D341Med (cell line): Measurements from ENCODE around the gene KRTAP10-10.
"Not testable (repeated sequence)": the region's sequence is repeated elsewhere in the genome, so short reads cannot be mapped to it uniquely, and the experiment has no call there.

Source experiments
- DNase-seq: peaks from one replicate; pipeline ENCODE4 v3.0.0; 2012; ENCODE audit warnings: low spot score

KRTAP10-10 gene

GRCh38 chr21:44626262-44626661 is 10.9 kb upstream of the KRTAP10-10 start:
- DNase-seq = no peak

- no peak for DNase-seq
Observed at GRCh38 chr21:44626673-44627143, 10.4 kb upstream of the KRTAP10-10 start, which contains the start of gene KRTAP10-9. Gene KRTAP10-9 (plus strand): TSS chr21:44627093. CDS start chr21:44627172, 79 bp downstream.

GRCh38 chr21:44627181-44627822 is 9.9 kb upstream of the KRTAP10-10 start:
- DNase-seq = not testable (repeated sequence)

- not testable (repeated sequence) for DNase-seq
Observed at GRCh38 chr21:44627831-44628233, 9.3 kb upstream of the KRTAP10-10 start.

GRCh38 chr21:44628707-44629391 is 8.3 kb upstream of the KRTAP10-10 start:
- no peak for DNase-seq

GRCh38 chr21:44630440-44630839 is 6.7 kb upstream of the KRTAP10-10 start:
- DNase-seq = no peak

GRCh38 chr21:44632067-44632466 is 5.1 kb upstream of the KRTAP10-10 start:
- DNase-seq = no peak

GRCh38 chr21:44636209-44637017 is 743 bp upstream of the KRTAP10-10 start:
- no peak for DNase-seq

GRCh38 chr21:44637851-44638348 is 744 bp downstream of the KRTAP10-10 start:
- DNase-seq = not testable (repeated sequence)

GRCh38 chr21:44638506-44639330 is 1.6 kb downstream of the KRTAP10-10 start:
- not testable (repeated sequence) for DNase-seq

GRCh38 chr21:44639331-44639655 is 2.1 kb downstream of the KRTAP10-10 start:
- no peak for DNase-seq

GRCh38 chr21:44640761-44641160 is 3.6 kb downstream of the KRTAP10-10 start:
- no peak for DNase-seq

- DNase-seq = no peak
Observed at GRCh38 chr21:44643741-44644310, 6.7 kb downstream of the KRTAP10-10 start.

GRCh38 chr21:44644878-44645277 is 7.7 kb downstream of the KRTAP10-10 start:
- DNase-seq = no peak

GRCh38 chr21:44646366-44647221 is 9.4 kb downstream of the KRTAP10-10 start, which contains the start of gene KRTAP10-11:
Gene KRTAP10-11 (plus strand): TSS chr21:44646414. CDS start chr21:44646459, 45 bp downstream.
- DNase-seq = not testable (repeated sequence)

GRCh38 chr21:44647222-44647552 is 10.0 kb downstream of the KRTAP10-10 start:
- DNase-seq = no peak

- DNase-seq = no peak
Observed at GRCh38 chr21:44648557-44649311, 11.6 kb downstream of the KRTAP10-10 start.

GRCh38 chr21:44649521-44650100 is 12.5 kb downstream of the KRTAP10-10 start:
- DNase-seq = no peak
